ENCODE results near the gene TNFRSF25. TPM values are rescaled to one million over a fixed set of nuclear protein-coding genes. Genes with fewer than 3 reads are reported as not detected.

TNFRSF25 gene
- total and polyA plus RNA-seq, 2 donors (not counting 3 experiments of a cell fraction or from before 2014, with no cell fraction given), result 33.9 to 38.8 TPM

DNA sequence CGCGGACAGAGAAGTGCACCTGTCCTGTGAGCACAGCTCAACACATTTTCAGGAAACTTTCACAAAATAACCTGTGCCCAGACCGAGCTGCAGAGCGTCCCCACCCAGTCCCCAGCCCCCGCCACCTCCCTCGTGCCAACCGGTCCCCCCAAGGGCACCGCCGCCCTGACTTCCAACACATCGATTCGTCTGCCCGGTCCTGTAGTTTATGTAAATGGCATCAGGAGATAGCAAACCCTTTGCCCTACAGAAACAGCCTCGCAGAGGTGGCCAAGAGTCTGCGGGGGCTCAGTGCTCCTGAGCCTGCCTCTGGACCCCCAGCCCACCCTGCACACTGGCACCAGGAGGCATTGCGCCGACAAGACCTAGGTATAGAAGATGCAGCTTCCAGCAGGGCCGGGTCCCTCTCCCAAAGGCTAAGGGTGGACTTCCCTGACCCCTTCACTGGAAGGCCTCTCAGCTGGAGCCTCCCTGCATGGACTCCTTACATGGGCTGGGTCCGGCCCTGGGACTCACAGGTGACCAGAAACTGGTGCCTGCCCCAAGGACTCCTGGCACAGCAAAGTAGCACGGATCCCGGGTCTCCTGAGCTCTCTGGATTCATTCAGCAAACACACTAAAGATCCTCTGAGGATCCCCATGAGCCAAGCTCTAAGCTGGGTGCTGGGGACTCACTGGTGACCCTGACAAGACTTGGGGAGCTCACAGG, 32.0 kb upstream of the TNFRSF25 start:
- H3K9ac ChIP-seq (replicated peaks; ENCODE audit: extremely low read depth, insufficient read depth, low read length), result no peak overlapping the region
- H4K20me1 ChIP-seq (replicated peaks; ENCODE audit: control insufficient read depth, extremely low read depth, insufficient read depth, low read length), result no peaks in the 10 kb centered on the region
- CTCF ChIA-PET, result interaction anchor here (5.6 kb wide), 1 partner anchor 8 kb away, joined by 36 read pairs; the partner anchor contains the start of gene PLEKHG5
- no peaks in the 10 kb centered on the region for H3K9me1 ChIP-seq (replicated peaks; ENCODE audit: control insufficient read depth, extremely low read depth, insufficient read depth, low read length)
- no peaks in the 10 kb centered on the region for H3K79me2 ChIP-seq (ENCODE audit: control insufficient read depth, insufficient read depth, low read length)
- no peak overlapping the region for H3K27ac ChIP-seq (ENCODE audit: insufficient read depth, low read depth, low read length)
- peak overlapping the region; percentile 75 for H2AFZ ChIP-seq (ENCODE audit: low read depth, low read length)
- H3K4me3 ChIP-seq (replicated peaks in 1 of 3; ENCODE audit: insufficient read depth in 1 of 3, low read depth in 1 of 3, low read length in 3 of 3), result peak overlapping the region; percentile 13 to 57 (median 27)
- H3K36me3 ChIP-seq (ENCODE audit: control insufficient read depth in 2 of 2, extremely low read depth in 1 of 2, insufficient read depth in 2 of 2, low read length in 2 of 2), result no peaks in the 10 kb centered on the region
- dilution Hi-C loops (cut with MboI; ENCODE audit: extremely low pct_ligation_motif_present, low sequenced_read_pairs), result no loop called here
- no peaks in the 10 kb centered on the region for H3K9me3 ChIP-seq (replicated peaks; ENCODE audit: control insufficient read depth, insufficient read depth, low read length)
- no peaks in the 10 kb centered on the region for H3K27me3 ChIP-seq (ENCODE audit: control insufficient read depth in 2 of 2, insufficient read depth in 2 of 2, low read length in 2 of 2)
- peaks cover 17% of the 10 kb centered on the region for H3K4me1 ChIP-seq (ENCODE audit: control insufficient read depth, extremely low read depth, insufficient read depth, low read length)
- intact Hi-C loops (cut with micrococcal nuclease), result loop anchor here (10.0 kb wide), 1 partner anchor 287 kb away; the partner anchor contains the start of gene CAMTA1
- FAIRE-seq (no peak), DNase-seq (ENCODE audit: low read depth, low spot score) (no peak)
- no TSS peak for BruUV-seq (replicated peaks)
- POLR2A ChIA-PET, result no interaction called here
- H3K4me2 ChIP-seq (ENCODE audit: insufficient read depth, low read length), result peak overlapping the region; percentile 78
- no peak for TF ChIP-seq FOS (IDR thresholded peaks at IDR 0.05; ENCODE audit: borderline replicate concordance, insufficient read depth, low read length)
- no peak for TF ChIP-seq MYC (IDR thresholded peaks at IDR 0.05; ENCODE audit: low read depth, low read length)
- no peak for TF ChIP-seq GATA2 (IDR thresholded peaks at IDR 0.05; ENCODE audit: insufficient read depth, insufficient read length, low read depth, low read length)
- TF ChIP-seq POLR2A (IDR thresholded peaks at IDR 0.05; ENCODE audit: low read depth, low read length), result no peak
- TF ChIP-seq POLR2AphosphoS5 (IDR thresholded peaks at IDR 0.05; ENCODE audit: insufficient read depth, low read depth, low read length), result no peak
- no peak for TF ChIP-seq CTCF (IDR thresholded peaks at IDR 0.05; ENCODE audit: extremely low read depth in 1 of 2, insufficient read depth in 1 of 2, low read depth in 1 of 2, low read length in 2 of 2)
- no peak for TF ChIP-seq JUN (IDR thresholded peaks at IDR 0.05; ENCODE audit: borderline replicate concordance, insufficient read depth, insufficient read length, low read depth)
- no peak for TF ChIP-seq MAX (IDR thresholded peaks at IDR 0.05; ENCODE audit: insufficient read depth, insufficient read length)
- TF ChIP-seq EZH2 (IDR thresholded peaks at IDR 0.05; ENCODE audit: borderline replicate concordance, low read depth, low read length, severe bottlenecking), result no peak
